DMS153 (cell line): ENCODE data around the gene KRT12.
"Not testable (repeated sequence)": the region's sequence is repeated elsewhere in the genome, so short reads cannot be mapped to it uniquely, and the experiment has no call there.

Source experiments
- DNase-seq: peaks from one replicate; lab custom pipeline; 2025; lab: John Stamatoyannopoulos, UW

The KRT12 gene

GRCh38 chr17:40883626-40884334 lies 16.8 kb upstream of the KRT12 start:
- no peak for DNase-seq

DNA sequence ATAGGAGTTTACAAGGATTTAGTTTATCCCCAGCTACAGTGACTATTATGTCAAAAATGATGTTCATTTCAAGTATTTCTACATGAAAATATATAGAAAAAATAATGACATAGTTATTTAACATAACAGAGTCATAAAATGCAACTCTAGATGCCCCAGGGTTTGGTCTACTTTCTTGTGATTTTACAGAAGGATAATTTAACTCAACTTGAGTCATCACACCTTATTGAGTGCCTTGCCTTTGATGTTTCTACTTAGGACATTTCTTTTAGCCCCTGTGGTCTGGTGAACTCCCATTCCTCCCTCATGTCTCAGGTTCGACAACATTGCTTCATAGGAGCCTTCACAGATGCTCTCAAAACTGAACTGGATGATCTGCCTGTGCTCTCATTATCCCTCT lies 16.0 kb upstream of the KRT12 start:
- DNase-seq = no peak

- DNase-seq = no peak
Measured at GRCh38 chr17:40879026-40879425, 12.0 kb upstream of the KRT12 start.

DNA sequence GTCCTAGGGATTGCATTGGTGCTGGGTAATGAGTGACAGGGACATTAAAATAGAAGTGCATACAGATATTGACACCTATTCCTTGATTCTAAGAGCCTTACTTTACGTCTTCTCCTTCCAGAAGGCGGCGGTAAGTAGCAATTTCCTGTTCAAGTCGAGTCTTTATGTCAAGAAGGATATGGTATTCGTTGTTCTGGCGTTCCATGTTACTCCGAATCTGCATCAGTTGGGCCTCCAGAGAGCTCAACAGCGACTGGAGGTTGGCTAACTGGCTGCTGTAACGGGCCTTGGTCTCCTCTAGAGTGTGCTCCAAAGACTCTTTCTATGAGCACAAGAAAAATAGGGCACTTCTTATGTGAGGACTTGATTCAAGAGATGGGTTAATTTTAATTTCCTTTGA lies 11.0 kb upstream of the KRT12 start:
- no peak for DNase-seq

GRCh38 chr17:40873801-40874200 lies 6.8 kb upstream of the KRT12 start:
- no peak for DNase-seq

DNA sequence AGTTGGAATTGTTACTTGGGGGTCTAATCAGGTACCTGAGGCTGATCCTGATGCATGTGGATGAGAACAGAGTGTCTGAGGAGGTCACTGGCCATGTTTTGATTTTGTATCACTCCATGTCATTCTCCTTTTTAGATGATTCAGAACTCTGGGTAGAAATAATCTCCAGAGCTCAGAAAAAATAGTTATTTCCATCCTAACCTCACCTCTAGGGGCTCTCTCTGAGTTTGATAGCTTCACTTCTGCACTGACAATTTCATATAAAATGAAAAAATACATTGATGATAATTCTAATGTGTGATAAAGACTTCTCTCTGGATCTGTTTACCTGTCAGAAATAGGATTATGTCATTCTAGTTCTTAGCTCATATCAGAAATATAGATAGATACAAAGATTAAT lies 6.2 kb upstream of the KRT12 start:
- no peak for DNase-seq

- no peak for DNase-seq
Measured at GRCh38 chr17:40872416-40872815, 5.4 kb upstream of the KRT12 start.

- no peak for DNase-seq
Measured at GRCh38 chr17:40871316-40871715, 4.3 kb upstream of the KRT12 start.

DNA sequence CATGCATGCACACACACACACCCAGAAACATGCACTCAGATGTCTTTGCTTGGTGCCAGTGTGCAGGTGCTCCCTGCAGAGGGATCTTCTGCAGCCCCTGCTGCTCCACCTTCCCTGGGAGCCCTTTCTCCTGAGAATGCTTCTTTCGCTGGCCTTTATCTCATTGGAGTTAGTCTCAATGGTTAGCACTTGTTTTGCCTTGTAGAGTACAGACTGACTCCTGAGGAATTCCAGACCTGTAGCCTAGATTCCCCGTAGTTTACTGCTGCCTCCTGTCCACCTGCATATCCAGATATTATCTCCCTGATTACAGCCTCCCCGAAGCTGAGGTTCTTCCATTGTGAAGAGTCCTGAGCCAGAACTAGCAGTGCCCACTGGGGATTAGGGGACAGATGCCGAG lies 3.1 kb upstream of the KRT12 start:
- no peak for DNase-seq

DNA sequence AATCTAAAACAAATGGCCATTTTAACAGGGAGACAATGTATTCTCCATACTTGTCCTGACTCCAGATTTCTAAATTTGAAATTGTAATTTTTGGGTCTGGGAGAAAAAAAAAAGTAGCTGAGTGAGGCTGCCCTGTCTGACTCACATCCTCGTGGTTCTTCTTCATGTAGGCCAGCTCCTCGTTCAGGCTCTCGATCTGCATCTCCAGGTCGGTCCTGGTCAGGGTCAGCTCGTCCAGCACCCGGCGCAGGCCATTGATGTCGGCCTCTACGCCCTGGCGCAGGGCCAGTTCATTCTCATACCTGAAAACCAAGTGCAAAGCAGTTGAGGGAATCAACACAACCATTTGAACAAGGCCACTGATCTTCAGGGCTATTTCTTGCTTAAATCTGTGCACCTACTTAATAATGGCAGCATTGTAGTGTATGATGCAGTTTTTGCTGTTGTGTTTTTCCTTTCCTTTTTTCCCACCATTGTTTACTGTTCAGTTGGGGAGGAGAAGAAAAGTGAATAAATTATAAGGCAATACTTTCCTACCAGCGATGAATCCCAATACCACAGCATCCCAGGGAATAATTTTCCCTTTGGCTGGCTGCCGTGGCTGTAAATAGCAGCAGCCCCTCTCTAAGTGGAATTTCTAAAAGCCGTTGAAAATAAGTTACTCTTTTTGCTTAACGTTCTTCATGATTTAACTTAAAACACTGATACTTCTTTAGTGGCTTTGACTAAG lies 2.2 kb downstream of the KRT12 start:
- no peak for DNase-seq

DNA sequence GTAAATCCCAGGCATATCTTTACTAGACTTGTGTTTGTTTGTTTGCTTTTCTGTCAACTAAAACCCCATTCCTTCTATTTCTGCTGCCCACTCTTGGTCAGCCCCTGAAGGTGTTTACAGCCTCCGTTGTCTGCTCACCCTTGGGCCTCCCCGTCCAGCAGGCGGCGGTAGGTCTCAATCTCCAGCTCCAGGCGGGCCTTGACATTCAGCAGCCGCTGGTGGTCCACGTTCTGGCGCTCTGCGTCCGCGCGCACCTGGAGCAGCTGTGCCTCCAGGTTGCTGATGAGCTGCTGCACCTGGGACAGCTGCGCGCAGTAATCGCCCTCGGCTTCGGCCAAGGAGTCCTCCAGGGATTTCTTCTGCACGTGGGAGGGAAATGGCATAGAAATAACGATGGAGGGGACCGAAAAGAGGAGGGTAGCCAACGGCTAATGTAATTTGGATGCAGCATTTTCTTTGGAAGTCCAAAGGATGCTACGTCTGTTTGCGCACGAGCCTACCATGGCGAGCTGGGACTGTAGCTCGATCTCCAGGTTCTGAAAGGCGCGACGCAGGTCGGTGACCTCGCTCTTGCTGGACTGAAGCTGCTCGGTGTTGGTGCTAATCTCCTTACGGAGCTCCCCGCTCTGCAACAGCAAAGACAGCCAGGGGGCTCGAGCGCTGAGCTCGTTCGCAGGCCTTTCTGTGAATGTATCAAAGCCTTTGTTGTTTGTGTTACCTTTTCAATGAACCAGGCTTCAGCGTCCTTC lies 3.9 kb downstream of the KRT12 start:
- DNase-seq = no peak

DNA sequence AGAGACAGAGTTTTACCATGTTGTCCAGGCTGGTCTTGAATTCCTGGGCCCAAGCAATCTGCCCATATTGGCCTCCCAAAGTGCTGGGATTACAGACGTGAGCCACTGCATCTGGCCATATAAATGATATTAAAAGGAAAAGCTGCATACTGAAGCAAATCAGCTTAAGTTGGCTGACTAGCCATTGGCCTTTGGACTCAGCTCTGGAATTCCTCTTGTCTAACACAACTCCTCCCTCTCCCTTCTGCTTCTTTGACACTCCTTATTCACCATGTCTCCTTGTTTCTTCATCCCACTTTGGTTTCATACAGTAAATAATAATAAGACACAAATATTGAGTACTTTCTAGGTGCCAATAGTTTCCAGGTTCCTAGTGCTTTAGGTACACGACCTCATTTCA lies 7.5 kb downstream of the KRT12 start:
- DNase-seq = no peak

DNA sequence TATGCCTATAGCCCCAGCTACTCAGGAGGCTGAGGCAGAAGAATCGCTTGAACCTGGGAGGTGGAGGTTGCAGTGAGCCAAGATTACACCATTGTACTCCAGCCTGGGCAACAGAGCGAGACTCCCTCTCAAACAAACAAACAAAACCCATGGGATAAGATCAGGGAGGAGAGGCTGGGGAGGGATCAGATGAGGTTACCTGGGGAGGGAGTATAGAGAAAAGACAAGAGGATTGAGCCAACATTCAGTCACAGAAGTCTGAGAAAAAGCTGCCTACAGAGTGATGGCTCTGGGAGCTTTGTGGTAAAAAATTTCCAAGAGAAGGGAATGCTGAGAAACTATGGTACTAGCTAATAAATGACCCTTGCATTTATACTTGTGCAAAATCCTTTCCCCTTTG lies 8.4 kb downstream of the KRT12 start:
- not testable (repeated sequence) for DNase-seq

- no peak for DNase-seq
Measured at GRCh38 chr17:40857535-40857934, 9.5 kb downstream of the KRT12 start.

- no peak for DNase-seq
Measured at GRCh38 chr17:40854175-40854814, 12.7 kb downstream of the KRT12 start.

DNA sequence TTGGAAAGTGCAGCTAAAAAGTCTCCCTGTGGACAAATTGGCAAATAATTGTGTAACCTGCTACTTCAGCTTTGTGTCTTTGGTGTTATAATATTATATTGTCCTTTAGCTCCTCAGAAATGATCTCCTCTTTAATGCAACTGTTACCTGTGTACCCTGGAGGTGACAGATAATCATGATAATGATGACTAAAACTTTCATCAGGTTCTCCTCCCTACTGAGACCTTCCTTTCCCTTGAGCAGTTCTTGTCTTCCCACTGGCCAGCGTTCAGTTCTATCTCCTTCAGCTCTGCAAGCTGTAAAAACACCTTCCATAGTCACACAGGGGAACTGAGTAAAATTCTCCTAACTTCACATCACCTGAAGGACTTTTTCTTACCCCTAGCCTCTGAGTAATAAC lies 14.7 kb downstream of the KRT12 start:
- DNase-seq = no peak

DNA sequence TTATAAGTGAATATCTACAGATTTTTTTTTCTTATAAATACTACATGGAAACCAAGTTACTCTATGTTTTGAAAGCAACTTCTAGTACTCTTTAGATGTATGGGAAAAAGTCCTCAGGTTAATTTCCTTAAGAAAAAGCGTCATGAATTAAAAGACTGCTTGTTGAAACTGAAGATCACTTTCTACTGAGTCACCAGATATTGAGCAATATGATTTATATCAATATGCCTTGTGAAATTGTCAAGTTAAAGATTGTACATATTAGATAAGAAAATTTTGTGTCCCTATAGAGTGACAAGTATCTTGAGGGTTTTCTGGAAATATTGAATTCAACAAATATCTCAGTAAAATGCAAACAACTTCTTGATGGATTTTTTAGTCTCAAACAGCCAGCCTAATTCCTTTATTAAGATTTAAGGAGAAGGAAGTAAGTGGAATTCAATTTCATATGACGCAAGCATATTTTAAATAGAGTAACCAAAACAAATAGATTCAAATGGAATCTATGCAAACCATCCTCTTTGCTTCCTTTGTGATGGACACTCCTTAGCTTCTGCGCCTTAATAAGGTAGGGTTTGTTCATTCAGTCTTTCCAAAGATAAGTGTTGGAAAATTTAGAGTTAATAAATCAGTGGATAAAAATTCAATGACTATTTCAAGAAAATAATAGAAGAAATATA lies 16.6 kb downstream of the KRT12 start:
- no peak for DNase-seq

- no peak for DNase-seq
Measured at GRCh38 chr17:40849723-40850122, 17.3 kb downstream of the KRT12 start.

DNA sequence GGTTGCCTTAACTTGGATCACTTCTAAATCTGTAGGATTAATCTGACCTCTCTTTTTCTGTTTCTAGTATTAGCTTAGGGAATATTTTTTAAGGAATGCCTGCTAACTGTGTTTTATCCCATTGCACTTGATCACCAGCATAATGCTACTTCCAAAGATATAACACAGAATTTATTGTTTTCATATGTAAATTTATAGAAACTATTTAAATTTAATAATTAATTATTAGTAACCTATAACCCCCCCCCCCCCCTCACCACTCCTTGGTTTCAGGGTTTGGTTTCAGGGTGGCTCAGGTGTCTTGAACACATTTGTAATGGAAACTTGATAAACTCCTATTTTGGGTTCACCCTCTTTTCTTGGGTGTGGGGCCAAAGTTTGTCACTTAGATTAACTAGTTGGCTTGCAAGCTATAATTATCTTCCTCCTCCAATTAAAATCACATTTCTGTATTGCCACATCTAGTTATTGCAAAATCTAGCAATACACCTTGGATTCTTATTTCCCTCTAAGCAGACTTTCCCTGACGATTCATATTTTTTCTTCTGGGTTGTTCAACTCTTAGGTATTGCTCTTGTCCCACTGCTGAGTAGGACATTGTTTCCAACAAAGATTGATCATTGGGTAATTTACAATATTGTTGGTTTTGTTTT lies 18.3 kb downstream of the KRT12 start:
- no peak for DNase-seq

DNA sequence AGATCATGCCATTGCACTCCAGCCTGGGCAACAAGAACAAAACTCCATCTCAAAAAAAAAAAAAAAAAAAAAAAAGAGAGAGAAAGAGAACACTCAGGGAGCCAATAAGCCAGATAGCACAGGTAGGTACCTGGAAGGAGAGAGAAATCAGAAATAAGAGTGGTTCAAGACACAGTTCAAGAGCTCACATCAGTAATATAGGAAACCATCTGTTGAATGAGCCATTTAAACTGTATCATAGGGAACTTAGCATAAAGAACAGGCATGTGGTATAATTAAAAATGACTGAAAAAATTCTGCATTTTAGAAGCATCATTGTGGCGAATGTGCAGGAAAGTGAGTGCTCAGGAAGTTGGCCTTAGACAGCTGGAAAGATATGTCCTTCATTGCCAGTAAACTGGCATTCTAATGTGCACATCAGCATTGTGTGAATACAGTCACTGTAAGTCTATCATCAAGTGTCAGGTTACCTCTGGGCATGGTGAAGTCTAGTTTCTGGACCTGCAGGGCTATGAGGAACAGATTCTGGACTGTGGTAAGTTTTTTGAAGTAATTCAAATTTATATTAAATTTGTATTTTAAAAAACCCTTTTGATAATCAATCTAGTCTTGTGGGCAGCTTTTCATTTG lies 20.4 kb downstream of the KRT12 start:
- peak; percentile 6 for DNase-seq

GRCh38 chr17:40844671-40845107 lies 22.3 kb downstream of the KRT12 start:
- DNase-seq = no peak
